RWPE2 (cell line): Measurements from ENCODE around the gene ATP6AP2.

Source experiments
- ATAC-seq: fragments of 200-7000 bp; cut with Tn5 transposase; 3 replicates; pipeline ENCODE4 v1.9.1; 2021; ENCODE audit warnings: low read depth
- DNase-seq: peaks from one replicate; pipeline ENCODE4 v3.0.0-alpha.2; 2020; ENCODE audit warnings: low spot score
- H3K27ac ChIP-seq: fragments of 450-650 bp; 2 replicates; pipeline ENCODE4 v1.5.1; 2017; ENCODE audit warnings: mild to moderate bottlenecking; ENCODE audit not compliant: poor library complexity, severe bottlenecking
- H3K27me3 ChIP-seq: fragments of 250-450 bp; sonication (Bioruptor Pico); 2 replicates; pipeline ENCODE4 v1.5.1; 2021; ENCODE audit warnings: mild to moderate bottlenecking, moderate library complexity; ENCODE audit not compliant: insufficient read depth, poor library complexity, severe bottlenecking
- H3K36me3 ChIP-seq: fragments of 250-450 bp; sonication (Bioruptor Pico); 2 replicates; pipeline ENCODE4 v1.5.1; 2020; ENCODE audit warnings: low read depth, mild to moderate bottlenecking, moderate library complexity
- H3K4me1 ChIP-seq: fragments of 250-450 bp; sonication (Bioruptor Pico); 2 replicates; pipeline ENCODE4 v1.5.1; 2021; ENCODE audit warnings: mild to moderate bottlenecking, moderate library complexity; ENCODE audit not compliant: insufficient read depth, poor library complexity, severe bottlenecking
- H3K4me3 ChIP-seq: fragments of 250-450 bp; sonication (Bioruptor Pico); 2 replicates; pipeline ENCODE4 v1.5.1; 2021; ENCODE audit warnings: mild to moderate bottlenecking, moderate library complexity; ENCODE audit not compliant: severe bottlenecking
- H3K9me3 ChIP-seq: fragments of 250-450 bp; sonication (Bioruptor Pico); 2 replicates; pipeline ENCODE4 v1.5.1; 2021; ENCODE audit warnings: mild to moderate bottlenecking, moderate library complexity; ENCODE audit not compliant: severe bottlenecking
- CTCF ChIP-seq: fragments of 450-650 bp; IDR thresholded peaks from one replicate; pipeline ENCODE4 v1.5.1; 2017; ENCODE audit warnings: mild to moderate bottlenecking, moderate library complexity; ENCODE audit not compliant: poor library complexity, severe bottlenecking

The ATP6AP2 gene

GRCh38 chrX:40539214-40540142 lies 41.3 kb upstream of the ATP6AP2 start:
- no peak for TF ChIP-seq CTCF
- H3K4me1 ChIP-seq = peaks cover 4% of the 10 kb centered on the region
- no peak overlapping the region for H3K27ac ChIP-seq
- no peaks in the 10 kb centered on the region for H3K36me3 ChIP-seq
- ATAC-seq (peak; percentile 44; the same call in 1 of the 3 replicates), DNase-seq (no peak)
- no peaks in the 10 kb centered on the region for H3K9me3 ChIP-seq
- H3K27me3 ChIP-seq = no peaks in the 10 kb centered on the region
- H3K4me3 ChIP-seq = no peak overlapping the region

- Histone ChIP-seq H3K9me3 (no peaks in the 10 kb centered on the region), H3K4me3 (no peak overlapping the region), H3K36me3 (no peaks in the 10 kb centered on the region), H3K27ac (no peak overlapping the region), H3K27me3 (no peaks in the 10 kb centered on the region), H3K4me1 (peaks cover 4% of the 10 kb centered on the region)
- no peak for TF ChIP-seq CTCF
- ATAC-seq (no peak), DNase-seq (no peak)
These were observed 38.6 kb upstream of the ATP6AP2 start for GRCh38 chrX:40542208-40542607.

GRCh38 chrX:40542972-40543371 lies 37.8 kb upstream of the ATP6AP2 start:
- Histone ChIP-seq H3K9me3 (no peaks in the 10 kb centered on the region), H3K4me3 (no peak overlapping the region), H3K36me3 (no peaks in the 10 kb centered on the region), H3K27ac (no peak overlapping the region), H3K4me1 (peaks cover 4% of the 10 kb centered on the region), H3K27me3 (no peaks in the 10 kb centered on the region)
- no peak for ATAC-seq
- no peak for DNase-seq
- no peak for TF ChIP-seq CTCF

- H3K27me3 ChIP-seq = no peaks in the 10 kb centered on the region
- ATAC-seq = 0 out of 3 replicates have a peak, but pooled peaks have one; percentile 40
- peaks cover 4% of the 10 kb centered on the region for H3K4me1 ChIP-seq
- peak; percentile 72 for TF ChIP-seq CTCF
- no peak for DNase-seq
- no peaks in the 10 kb centered on the region for H3K36me3 ChIP-seq
- no peak overlapping the region for H3K27ac ChIP-seq
- no peaks in the 10 kb centered on the region for H3K9me3 ChIP-seq
- no peak overlapping the region for H3K4me3 ChIP-seq
These were observed 37.0 kb upstream of the ATP6AP2 start for GRCh38 chrX:40543661-40544328.
